ES-I3 (cell line): ENCODE results near the gene NBDY.
A peak's percentile ranks its signal among the peaks of the same experiment; 100 is the strongest.
"Not testable (repeated sequence)": the region's sequence is repeated elsewhere in the genome, so short reads cannot be mapped to it uniquely, and the experiment has no call there.

Experiments used
- H3K36me3 ChIP-seq: 2 replicates; pipeline ENCODE4 v1.6.1; 2013; ENCODE audit warnings: mild to moderate bottlenecking, low read length, control low read depth, moderate library complexity; ENCODE audit not compliant: insufficient read depth
- H3K4me1 ChIP-seq: 2 replicates; pipeline ENCODE4 v1.6.1; 2013; ENCODE audit warnings: mild to moderate bottlenecking, control low read depth, low read length; ENCODE audit not compliant: insufficient read depth
- H3K9ac ChIP-seq: 2 replicates; pipeline ENCODE4 v1.6.1; 2013; ENCODE audit warnings: low read depth, mild to moderate bottlenecking, low read length, moderate library complexity
- H3K9me3 ChIP-seq: 2 replicates; pipeline ENCODE4 v1.6.1; 2013; ENCODE audit warnings: mild to moderate bottlenecking, low read length, moderate library complexity; ENCODE audit not compliant: control insufficient read depth, insufficient read depth

NBDY gene, protein sequence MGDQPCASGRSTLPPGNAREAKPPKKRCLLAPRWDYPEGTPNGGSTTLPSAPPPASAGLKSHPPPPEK

DNA sequence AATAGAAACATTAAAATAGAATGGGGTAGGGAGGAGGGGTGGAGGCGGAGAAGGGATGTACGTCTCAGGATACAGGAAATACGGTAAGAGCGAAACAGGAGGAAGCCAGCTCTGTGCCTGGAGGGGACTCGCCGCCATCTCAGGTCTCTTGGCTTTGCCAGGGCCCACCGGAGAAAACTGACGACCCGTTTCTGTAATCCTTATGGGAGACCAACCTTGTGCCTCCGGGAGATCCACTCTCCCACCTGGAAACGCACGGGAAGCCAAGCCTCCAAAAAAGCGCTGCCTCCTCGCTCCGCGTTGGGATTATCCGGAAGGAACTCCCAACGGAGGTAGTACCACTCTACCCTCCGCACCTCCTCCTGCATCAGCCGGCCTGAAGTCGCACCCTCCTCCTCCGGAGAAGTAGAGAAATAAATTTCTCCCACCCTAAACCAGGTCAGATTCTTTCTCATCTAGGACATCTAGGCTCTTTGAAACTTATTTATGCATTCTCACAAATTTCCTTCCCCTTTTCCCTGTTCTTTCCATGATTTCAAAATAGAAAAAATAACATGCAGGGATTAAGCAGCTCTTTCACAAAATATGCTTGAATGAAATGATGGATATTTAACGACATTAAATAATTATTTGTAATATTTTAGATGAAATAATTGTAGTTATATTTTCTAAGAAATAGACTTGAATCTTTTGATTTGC, at the start of gene NBDY:
TSS of gene NBDY (plus strand) at position 92 of the 699 bp plus-strand sequence. CDS start at position 203, 111 bp downstream.
- Histone ChIP-seq H3K36me3 (no peaks in the 10 kb centered on the region; the same call in 1 of the 2 replicates), H3K4me1 (no peaks in the 10 kb centered on the region), H3K9me3 (no peaks in the 10 kb centered on the region), H3K9ac (peak within 1 kb of the TSS; percentile 90)

DNA sequence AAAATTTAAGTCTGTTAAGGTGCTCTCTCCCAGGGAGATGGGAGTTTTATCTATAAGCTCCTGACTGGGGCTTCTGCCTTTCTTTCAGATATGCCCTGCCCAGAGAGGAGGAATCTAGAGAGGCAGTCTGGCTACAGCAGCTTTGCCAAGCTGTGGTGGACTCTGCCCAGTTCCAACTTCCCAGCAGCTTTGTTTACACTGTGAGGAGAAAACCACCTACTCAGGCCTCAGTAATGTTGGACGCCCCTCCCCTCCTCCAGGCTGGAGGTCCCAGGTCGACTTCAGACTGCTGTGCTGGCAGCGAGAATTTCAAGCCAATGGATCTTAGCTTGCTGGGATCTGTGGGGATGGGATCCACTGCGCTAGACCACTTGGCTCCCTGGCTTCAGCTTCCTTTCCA, 24.5 kb upstream of the NBDY start:
- H3K9ac ChIP-seq, H3K9me3 ChIP-seq, H3K4me1 ChIP-seq, H3K36me3 ChIP-seq: not testable (repeated sequence)

DNA sequence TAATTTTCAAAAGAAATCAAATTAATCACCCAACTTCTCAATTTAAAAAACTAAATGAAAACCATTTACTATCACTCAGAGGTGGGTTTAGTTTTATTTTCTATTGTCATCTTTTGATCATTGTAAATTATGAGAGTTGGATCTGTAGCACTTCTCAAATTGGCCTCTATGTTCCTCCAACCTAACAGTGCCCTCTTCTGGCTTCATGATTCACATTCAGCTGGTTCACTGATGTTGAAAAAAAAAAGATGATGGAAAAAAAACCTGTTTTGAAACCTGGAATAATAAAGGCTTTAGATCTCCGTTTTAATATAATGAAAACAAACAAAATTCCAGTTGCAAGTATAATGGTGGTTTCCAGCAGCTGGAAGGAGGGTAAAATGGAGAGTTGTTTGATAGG, 2.4 kb upstream of the NBDY start:
- Histone ChIP-seq H3K36me3 (no peaks in the 10 kb centered on the region), H3K9me3 (no peaks in the 10 kb centered on the region), H3K9ac (no peak overlapping the region), H3K4me1 (no peaks in the 10 kb centered on the region)

DNA sequence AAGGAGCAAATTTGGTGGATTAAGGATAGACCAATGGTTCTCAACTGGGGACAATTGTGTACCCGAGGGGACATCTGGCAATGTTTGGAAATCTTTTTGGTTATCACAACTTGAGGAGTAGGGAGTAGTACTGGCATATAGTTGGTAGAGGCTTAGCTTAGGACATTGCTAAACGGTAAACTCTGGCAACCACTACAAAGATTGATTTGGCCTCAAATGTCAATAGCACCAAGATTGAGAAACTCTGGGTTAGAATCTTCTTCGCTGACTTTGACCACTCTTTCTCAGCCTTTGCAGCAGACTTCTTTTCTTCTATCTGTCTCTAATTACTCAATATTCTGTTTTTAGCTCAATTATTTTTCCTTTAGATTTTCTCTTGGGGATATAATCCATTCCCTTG, 1.5 kb upstream of the NBDY start:
- Histone ChIP-seq H3K36me3 (no peaks in the 10 kb centered on the region), H3K9ac (no peak overlapping the region), H3K4me1 (no peaks in the 10 kb centered on the region), H3K9me3 (no peaks in the 10 kb centered on the region)

DNA sequence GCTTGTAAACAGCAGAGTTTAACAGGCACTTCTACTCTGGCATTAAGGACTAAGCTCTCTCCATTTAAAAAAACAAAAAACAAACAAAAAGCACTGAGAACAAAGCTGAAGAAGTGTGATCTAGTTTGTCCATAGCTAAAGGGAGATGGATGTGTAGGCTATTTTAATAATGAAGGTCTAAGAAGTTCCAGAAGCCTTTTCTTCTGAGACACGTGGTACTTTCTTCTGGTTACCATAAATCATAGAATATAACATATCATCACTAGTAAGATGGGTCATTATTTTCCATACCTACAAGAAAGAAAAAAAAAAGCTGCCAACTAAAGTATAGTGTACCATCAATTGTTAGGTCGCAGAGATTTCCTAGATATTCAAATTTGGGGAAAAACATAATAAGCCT, 722 bp upstream of the NBDY start:
- no peaks in the 10 kb centered on the region for H3K9me3 ChIP-seq
- H3K9ac ChIP-seq = peak overlapping the region; percentile 90; the same call in 1 of the 2 replicates
- H3K36me3 ChIP-seq = no peaks in the 10 kb centered on the region
- no peaks in the 10 kb centered on the region for H3K4me1 ChIP-seq

DNA sequence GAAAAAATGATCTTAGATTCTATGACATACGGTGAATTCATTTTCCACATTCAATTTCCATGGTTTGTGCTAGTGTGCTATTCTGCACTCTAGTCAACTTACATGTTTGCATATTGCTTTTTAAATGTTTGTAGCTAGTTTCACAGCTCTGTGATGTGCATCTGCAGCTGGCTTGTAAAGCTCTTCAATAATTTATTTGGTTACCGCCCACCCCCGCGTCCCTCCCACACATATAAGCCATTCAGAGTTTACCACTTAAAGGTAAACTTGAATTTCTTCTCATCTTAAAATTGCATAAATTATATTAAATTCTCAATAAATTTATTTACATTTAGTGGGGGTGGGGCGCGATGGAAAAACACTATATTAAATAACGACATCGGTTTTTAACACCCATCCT, 291 bp upstream of the NBDY start:
- Histone ChIP-seq H3K9ac (peak overlapping the region; percentile 90; the same call in 1 of the 2 replicates), H3K36me3 (no peaks in the 10 kb centered on the region), H3K4me1 (no peaks in the 10 kb centered on the region), H3K9me3 (no peaks in the 10 kb centered on the region)

DNA sequence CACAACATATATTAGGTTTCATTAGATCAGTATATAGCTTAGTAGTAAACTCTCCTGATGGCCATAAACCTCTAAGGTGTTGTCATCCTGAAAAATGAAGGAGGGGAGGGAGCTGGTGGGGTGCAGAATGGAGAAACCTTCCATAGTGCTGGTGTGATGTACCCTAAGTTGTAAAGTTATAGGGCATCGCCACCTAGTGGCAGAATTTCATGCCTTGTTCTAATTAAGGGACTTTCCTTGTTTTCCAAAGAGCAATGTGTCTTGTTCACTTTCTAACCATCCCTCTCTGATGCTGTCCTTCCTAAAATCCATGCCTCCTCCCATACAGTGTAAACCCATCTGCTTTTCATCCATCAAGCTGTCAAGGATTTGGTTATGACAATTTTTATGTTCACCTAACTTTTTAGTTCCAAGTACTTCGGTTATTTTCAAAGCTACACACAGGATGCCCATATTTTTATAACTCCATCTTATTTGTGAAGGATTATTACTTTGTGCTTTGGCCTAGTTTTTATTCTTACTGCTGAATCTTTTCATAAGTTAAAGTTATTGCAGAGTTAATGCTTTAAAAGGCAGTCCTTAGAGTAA, 4.5 kb downstream of the NBDY start:
- Histone ChIP-seq H3K4me1 (no peaks in the 10 kb centered on the region), H3K9ac (no peak overlapping the region), H3K36me3 (peaks cover 7% of the 10 kb centered on the region; the same call in 1 of the 2 replicates), H3K9me3 (no peaks in the 10 kb centered on the region; the same call in 1 of the 2 replicates)

DNA sequence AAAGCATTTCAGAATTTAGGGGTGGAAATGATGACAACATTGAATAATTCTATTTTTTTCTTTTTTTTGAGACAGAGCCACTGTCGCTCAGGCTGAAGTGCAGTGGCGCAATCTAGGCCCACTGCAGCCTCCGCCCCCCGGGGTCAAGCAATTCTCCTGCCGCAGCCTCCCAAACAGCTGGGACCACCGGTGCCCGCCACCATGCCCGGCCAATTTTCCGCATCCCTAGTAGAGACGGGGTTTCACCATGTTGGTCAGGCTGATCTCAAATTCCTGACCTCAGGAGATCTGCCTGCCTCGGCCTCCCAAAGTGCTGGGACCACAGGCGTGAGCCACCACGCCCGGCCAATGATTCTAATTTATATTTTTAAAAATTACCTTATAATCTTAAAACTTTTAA, 7.2 kb downstream of the NBDY start:
- H3K9me3 ChIP-seq = peaks cover 5% of the 10 kb centered on the region; the same call in 1 of the 2 replicates
- no peak overlapping the region for H3K9ac ChIP-seq
- peaks cover 11% of the 10 kb centered on the region for H3K36me3 ChIP-seq
- no peaks in the 10 kb centered on the region for H3K4me1 ChIP-seq

DNA sequence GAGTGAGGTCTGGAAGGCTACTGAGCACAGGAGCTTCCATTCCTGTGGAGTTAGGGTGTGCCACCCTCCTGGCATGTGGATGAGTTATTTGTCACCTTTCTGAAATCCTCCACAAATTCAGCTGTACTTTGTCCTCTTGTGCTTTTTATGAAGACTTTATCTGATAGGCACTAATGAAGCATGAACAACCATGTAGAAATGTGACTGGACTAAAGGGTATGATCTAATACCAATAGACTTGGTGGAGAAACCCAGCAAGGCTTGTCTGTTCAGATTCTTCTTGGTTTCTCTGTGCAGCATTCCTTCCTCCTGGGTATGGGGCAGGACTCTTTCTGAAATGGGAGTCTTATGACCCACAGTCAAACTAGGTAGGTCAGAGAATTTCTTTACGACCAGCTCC, 9.6 kb downstream of the NBDY start:
- peaks cover 11% of the 10 kb centered on the region for H3K36me3 ChIP-seq
- peaks cover 5% of the 10 kb centered on the region; the same call in 1 of the 2 replicates for H3K9me3 ChIP-seq
- H3K9ac ChIP-seq = no peak overlapping the region
- no peaks in the 10 kb centered on the region for H3K4me1 ChIP-seq

DNA sequence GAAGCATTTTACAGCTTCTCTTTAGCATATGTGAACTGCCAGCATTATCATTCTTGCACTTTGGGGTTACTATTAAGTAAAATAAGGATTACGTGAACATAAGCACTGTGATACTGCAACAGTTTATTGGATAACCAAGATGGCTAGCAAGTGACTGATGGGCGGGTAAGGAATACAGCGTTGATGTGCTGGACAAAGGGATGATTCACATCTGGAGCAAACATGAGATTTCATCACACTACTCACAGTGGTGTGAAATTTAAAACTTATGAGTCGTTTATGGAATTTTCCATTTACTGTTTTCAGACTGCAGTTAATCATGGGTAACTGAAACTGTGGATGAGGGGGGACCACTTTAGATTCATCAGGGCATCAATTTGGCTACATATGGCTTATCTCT, 16.0 kb downstream of the NBDY start:
- H3K4me1 ChIP-seq = no peaks in the 10 kb centered on the region
- H3K36me3 ChIP-seq = no peaks in the 10 kb centered on the region; the same call in 1 of the 2 replicates
- H3K9me3 ChIP-seq = 0 out of 2 replicates have a peak, but pooled peaks cover 5% of the 10 kb centered on the region
- no peak overlapping the region for H3K9ac ChIP-seq

DNA sequence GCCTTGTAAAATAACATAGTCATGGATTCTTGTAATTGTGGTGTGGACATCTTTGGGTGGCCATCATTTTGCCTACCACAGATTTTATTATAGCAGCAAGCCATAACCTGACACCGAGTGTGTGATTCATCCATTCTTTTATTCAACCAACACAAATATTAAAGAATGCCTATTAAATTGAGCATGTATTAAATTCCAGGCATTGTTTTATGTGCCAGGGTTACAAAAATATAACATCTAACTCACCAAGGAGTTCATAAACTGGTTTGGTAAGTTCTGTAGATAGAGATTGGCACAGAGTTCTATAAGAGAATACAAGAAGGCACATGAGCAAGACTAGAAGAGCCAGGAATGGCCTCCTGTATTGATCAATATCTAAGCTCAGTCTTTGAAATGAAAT, 18.0 kb downstream of the NBDY start:
- no peak overlapping the region for H3K9ac ChIP-seq
- H3K4me1 ChIP-seq = no peaks in the 10 kb centered on the region
- no peaks in the 10 kb centered on the region for H3K36me3 ChIP-seq
- no peaks in the 10 kb centered on the region for H3K9me3 ChIP-seq

DNA sequence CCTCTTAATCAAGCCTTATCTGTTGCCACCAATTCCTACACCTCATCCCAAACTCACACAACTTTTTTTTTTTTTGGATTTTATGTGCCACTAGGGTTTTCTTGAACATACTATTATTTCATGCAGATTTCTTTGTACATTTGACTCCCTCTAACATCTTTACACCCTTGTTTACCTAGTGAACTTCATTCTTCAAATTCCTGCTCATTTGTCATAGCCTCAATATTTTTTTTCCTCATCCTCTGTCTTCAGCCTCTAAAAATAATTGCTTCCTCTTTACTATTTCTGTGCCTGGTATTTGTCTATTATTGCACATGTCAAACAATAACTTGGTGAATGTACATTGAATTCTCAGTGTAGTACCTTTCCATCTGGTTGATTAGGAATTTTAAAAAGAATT, 22.0 kb downstream of the NBDY start:
- Histone ChIP-seq H3K4me1 (no peaks in the 10 kb centered on the region), H3K9ac (no peak overlapping the region), H3K9me3 (no peaks in the 10 kb centered on the region), H3K36me3 (no peaks in the 10 kb centered on the region)

DNA sequence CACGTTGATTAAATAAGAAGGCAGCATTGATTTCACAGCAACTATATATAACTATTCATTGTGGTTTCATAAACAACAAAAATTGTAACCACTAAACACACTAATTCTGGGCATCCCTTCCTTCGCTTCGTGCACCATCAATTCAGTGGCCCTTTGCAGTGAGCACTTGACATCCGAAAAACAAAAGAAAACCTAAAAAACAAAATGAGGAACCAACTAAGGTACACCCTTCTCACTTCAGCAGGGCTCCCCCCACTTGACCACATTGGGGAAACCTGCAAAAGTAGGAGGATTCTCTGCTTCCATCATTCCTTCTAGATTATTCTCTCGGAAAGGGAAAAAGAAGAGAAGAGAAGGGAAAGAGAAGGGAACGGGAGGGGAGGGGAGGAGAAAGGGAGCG, 28.3 kb downstream of the NBDY start:
- Histone ChIP-seq H3K4me1 (no peaks in the 10 kb centered on the region), H3K9me3 (no peaks in the 10 kb centered on the region), H3K36me3 (no peaks in the 10 kb centered on the region), H3K9ac (no peak overlapping the region)

DNA sequence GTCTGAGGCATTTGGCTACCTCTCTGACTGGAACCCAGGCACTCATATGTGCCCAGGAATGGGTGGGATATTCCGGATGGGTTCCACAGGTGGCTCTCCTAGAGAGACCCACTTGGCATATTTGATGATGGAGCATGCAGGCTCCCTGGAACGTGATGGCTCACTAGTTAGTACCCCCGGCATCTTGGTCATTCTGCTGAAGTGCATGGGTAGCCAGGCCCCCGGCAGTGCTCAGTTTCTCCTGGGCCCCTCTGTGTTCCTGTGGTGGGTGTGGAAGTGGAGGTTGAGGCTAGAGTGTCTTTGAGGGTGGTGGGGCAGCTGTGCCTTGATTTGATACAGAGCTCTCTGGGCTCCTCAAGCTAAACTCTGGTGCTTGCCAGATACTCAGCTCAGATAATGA, 29.4 kb downstream of the NBDY start:
- no peaks in the 10 kb centered on the region for H3K4me1 ChIP-seq
- no peaks in the 10 kb centered on the region for H3K36me3 ChIP-seq
- no peak overlapping the region for H3K9ac ChIP-seq
- no peaks in the 10 kb centered on the region for H3K9me3 ChIP-seq

DNA sequence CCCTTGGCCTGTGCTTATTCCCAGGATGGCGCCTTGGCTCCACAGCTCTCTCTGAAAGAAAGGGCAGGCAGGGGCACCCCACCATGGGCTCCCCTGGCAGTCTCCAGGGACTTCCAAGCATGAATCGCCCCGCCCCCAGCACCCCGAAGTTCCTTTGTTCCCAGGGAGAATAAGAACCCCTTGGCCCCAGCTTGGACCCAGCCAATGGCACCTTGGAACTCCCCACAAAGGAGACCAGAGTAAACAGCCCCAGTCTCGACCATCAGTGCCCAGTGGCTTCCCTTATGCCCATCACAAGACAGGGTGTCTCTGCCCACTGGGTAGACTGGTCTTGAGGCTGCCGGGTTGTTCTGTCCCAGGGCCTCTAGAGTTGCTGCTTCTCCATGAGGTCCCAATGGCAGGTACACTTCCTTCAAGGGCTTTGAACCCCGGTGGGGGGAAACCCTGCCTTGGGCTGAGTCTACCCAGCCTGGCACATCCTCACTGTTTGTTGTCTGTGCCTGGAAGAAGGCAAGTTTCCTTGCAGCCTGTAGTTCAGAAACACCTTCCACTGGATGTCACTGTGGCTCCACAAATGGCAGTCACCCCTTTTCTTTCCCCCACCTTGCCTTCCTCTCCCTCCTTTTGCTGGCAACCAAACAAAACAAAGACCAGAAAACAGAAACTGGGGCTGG, 30.8 kb downstream of the NBDY start:
- H3K9ac ChIP-seq = no peak overlapping the region
- H3K9me3 ChIP-seq = no peaks in the 10 kb centered on the region
- H3K4me1 ChIP-seq = peaks cover 4% of the 10 kb centered on the region; the same call in 1 of the 2 replicates
- H3K36me3 ChIP-seq = peaks cover 4% of the 10 kb centered on the region
